OCI-LY7 (cell line): ENCODE data around the gene EDNRA.

Experiments used
- EZH2phosphoT487 ChIP-seq: fragments of 200-600 bp; sonication (generic); IDR thresholded peaks from 2 replicates; pipeline ENCODE4 v1.6.1; 2018; ENCODE audit warnings: low read depth, borderline replicate concordance, mild to moderate bottlenecking, mixed run types, antibody characterized with exemption, low read length, moderate library complexity, mixed read lengths
- TF ChIP-seq, protein P1 (sequence below): fragments of 200-600 bp; sonication (generic); conservative IDR thresholded peaks from 2 replicates; pipeline ENCODE4 v1.5.1; 2014; ENCODE audit warnings: mild to moderate bottlenecking, antibody characterized with exemption, low read length, moderate library complexity, mixed read lengths

- TF ChIP-seq, protein P1, sequence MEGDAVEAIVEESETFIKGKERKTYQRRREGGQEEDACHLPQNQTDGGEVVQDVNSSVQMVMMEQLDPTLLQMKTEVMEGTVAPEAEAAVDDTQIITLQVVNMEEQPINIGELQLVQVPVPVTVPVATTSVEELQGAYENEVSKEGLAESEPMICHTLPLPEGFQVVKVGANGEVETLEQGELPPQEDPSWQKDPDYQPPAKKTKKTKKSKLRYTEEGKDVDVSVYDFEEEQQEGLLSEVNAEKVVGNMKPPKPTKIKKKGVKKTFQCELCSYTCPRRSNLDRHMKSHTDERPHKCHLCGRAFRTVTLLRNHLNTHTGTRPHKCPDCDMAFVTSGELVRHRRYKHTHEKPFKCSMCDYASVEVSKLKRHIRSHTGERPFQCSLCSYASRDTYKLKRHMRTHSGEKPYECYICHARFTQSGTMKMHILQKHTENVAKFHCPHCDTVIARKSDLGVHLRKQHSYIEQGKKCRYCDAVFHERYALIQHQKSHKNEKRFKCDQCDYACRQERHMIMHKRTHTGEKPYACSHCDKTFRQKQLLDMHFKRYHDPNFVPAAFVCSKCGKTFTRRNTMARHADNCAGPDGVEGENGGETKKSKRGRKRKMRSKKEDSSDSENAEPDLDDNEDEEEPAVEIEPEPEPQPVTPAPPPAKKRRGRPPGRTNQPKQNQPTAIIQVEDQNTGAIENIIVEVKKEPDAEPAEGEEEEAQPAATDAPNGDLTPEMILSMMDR, result no peak
- TF ChIP-seq EZH2phosphoT487, result no peak
Measured at GRCh38 chr4:147491086-147491485, 10.2 kb downstream of the EDNRA start.
